ENCODE results near the gene IFFO2.

The IFFO2 gene

GRCh38 chr1:18934205-18935000 is 22.1 kb downstream of the IFFO2 start:
- no peak for DNase-seq

GRCh38 chr1:18932879-18933278 is 23.6 kb downstream of the IFFO2 start:
- no peak for DNase-seq

GRCh38 chr1:18932387-18932786 is 24.1 kb downstream of the IFFO2 start:
- DNase-seq: no peak

GRCh38 chr1:18931730-18932129 is 24.7 kb downstream of the IFFO2 start:
- DNase-seq: peak; percentile 57

- DNase-seq: no peak
These were observed 26.8 kb downstream of the IFFO2 start for GRCh38 chr1:18929686-18930085.

GRCh38 chr1:18928985-18929384 is 27.5 kb downstream of the IFFO2 start:
- no peak for DNase-seq

- DNase-seq: no peak
These were observed 28.1 kb downstream of the IFFO2 start for GRCh38 chr1:18928406-18928805.

GRCh38 chr1:18927654-18928272 is 28.7 kb downstream of the IFFO2 start:
- no peak for DNase-seq

- DNase-seq: no peak
These were observed 29.3 kb downstream of the IFFO2 start for GRCh38 chr1:18927082-18927653.

GRCh38 chr1:18926315-18927081 is 30.0 kb downstream of the IFFO2 start:
- DNase-seq: no peak

GRCh38 chr1:18925279-18925678 is 31.2 kb downstream of the IFFO2 start:
- no peak for DNase-seq

GRCh38 chr1:18924221-18924691 is 32.2 kb downstream of the IFFO2 start:
- no peak for DNase-seq

GRCh38 chr1:18923756-18924211 is 32.7 kb downstream of the IFFO2 start:
- DNase-seq: peak; percentile 72

- DNase-seq: no peak
These were observed 33.4 kb downstream of the IFFO2 start for GRCh38 chr1:18922848-18923755.

- peak; percentile 72 for DNase-seq
These were observed 34.2 kb downstream of the IFFO2 start for GRCh38 chr1:18922319-18922726.

- DNase-seq: no peak
These were observed 34.8 kb downstream of the IFFO2 start for GRCh38 chr1:18921516-18922251.

- no peak for DNase-seq
These were observed 35.5 kb downstream of the IFFO2 start for GRCh38 chr1:18920931-18921330.

GRCh38 chr1:18919956-18920355 is 36.5 kb downstream of the IFFO2 start:
- DNase-seq: no peak

GRCh38 chr1:18919197-18919905 is 37.1 kb downstream of the IFFO2 start:
- peak; percentile 47 for DNase-seq

GRCh38 chr1:18918417-18918816 is 38.1 kb downstream of the IFFO2 start:
- DNase-seq: no peak
